Body of pancreas (tissue), 4 donors: ENCODE data around the gene BCO2.

Experiments used
- POLR2A ChIP-seq, 3 donors: fragments of 450-650 bp; IDR thresholded peaks; one replicate each; pipeline ENCODE4 v1.6.1; 2016; ENCODE audit warnings: antibody characterized with exemption in 3 of 3, mild to moderate bottlenecking in 2 of 3
- TF ChIP-seq, protein P1 (sequence below), 7 experiments: fragments of 450-650 bp in 4 of 7; fragments of 200-600 bp in 3 of 7; sonication (generic) in 3 of 7; IDR thresholded peaks; one replicate each; pipeline ENCODE4 v1.5.1; 2016 to 2019; ENCODE audit warnings: antibody characterized with exemption in 7 of 7

DNA sequence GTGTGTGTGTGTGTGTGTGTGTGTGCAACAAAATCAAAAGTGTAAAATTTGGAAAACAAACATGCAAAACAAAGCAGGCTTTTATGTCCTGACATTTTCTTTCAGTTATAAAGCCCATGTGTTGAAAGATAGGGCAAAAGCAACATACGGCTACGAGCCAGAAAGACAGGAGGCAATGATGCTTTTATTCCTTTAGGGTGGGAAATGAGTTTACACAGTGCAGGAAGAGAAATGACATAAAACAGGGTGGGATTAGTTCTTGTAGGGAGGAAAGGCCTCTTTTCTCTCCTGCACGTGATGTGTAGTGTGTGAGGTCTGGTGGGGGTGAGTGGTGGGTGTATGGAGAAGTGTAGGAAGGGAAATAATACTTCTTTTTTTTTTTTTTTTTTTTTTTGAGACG lies 40.8 kb upstream of the BCO2 start:
- TF ChIP-seq, protein P1, sequence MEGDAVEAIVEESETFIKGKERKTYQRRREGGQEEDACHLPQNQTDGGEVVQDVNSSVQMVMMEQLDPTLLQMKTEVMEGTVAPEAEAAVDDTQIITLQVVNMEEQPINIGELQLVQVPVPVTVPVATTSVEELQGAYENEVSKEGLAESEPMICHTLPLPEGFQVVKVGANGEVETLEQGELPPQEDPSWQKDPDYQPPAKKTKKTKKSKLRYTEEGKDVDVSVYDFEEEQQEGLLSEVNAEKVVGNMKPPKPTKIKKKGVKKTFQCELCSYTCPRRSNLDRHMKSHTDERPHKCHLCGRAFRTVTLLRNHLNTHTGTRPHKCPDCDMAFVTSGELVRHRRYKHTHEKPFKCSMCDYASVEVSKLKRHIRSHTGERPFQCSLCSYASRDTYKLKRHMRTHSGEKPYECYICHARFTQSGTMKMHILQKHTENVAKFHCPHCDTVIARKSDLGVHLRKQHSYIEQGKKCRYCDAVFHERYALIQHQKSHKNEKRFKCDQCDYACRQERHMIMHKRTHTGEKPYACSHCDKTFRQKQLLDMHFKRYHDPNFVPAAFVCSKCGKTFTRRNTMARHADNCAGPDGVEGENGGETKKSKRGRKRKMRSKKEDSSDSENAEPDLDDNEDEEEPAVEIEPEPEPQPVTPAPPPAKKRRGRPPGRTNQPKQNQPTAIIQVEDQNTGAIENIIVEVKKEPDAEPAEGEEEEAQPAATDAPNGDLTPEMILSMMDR (IDR thresholded peaks at IDR 0.05), result no peak
- no peak for TF ChIP-seq POLR2A (IDR thresholded peaks at IDR 0.05)
